GM13977 (cell line): ENCODE measurements around the gene TBC1D2.

Experiments
- DNase-seq: peaks from one replicate; pipeline ENCODE4 v3.0.0; 2012; ENCODE audit warnings: low spot score
- in situ Hi-C: fragments of 300-500 bp; cut with MboI; formaldehyde crosslinking; loops from one replicate; pipeline ENCODE4 v1.12.0; 2022; ENCODE audit warnings: low sequenced_read_pairs, low pct_unique_long_range_greater_than_20kb, mixed read lengths, inconsistent platforms; ENCODE audit not compliant: unreplicated experiment
- TF ChIP-seq, protein P1 (sequence below): IDR thresholded peaks from 2 replicates; pipeline ENCODE4 v1.5.1; 2012; ENCODE audit warnings: mild to moderate bottlenecking, control low read depth; ENCODE audit not compliant: insufficient read depth; ENCODE audit errors: extremely low read depth, missing control alignments

Gene TBC1D2

GRCh38 chr9:98220911-98221310, 34.5 kb downstream of the TBC1D2 start:
- in situ Hi-C loops: no loop called here

DNA sequence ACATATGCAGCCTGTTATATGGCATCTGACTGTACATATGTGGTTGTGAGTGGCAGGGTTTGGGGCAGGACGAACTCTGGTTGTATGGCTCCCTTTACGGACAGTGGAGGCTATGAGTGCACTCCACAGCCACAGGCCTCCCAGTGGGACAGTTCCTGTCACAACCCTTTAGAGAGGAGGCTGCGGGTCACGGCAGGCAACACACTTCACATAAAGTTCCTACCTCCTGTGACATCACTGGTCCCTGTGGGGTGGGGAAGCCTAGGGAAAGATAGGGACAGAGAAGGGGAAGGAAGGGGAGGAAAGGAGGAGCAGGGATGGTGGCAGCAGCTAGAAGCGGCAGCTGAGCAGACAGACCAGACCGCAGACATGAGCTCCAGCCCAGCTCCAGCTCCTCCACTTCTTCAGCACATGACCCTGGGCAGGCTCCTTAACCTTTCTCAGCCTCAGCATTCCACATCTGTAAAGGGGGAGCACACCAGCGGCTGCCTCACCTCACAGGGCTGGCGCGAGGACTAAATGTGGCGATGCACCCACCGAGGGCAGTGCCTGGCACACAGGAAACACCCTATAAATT, 35.6 kb downstream of the TBC1D2 start:
- in situ Hi-C loops: no loop called here
- TF ChIP-seq, protein P1, sequence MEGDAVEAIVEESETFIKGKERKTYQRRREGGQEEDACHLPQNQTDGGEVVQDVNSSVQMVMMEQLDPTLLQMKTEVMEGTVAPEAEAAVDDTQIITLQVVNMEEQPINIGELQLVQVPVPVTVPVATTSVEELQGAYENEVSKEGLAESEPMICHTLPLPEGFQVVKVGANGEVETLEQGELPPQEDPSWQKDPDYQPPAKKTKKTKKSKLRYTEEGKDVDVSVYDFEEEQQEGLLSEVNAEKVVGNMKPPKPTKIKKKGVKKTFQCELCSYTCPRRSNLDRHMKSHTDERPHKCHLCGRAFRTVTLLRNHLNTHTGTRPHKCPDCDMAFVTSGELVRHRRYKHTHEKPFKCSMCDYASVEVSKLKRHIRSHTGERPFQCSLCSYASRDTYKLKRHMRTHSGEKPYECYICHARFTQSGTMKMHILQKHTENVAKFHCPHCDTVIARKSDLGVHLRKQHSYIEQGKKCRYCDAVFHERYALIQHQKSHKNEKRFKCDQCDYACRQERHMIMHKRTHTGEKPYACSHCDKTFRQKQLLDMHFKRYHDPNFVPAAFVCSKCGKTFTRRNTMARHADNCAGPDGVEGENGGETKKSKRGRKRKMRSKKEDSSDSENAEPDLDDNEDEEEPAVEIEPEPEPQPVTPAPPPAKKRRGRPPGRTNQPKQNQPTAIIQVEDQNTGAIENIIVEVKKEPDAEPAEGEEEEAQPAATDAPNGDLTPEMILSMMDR: no peak
- DNase-seq: no peak

More at GRCh38 chr9:98220911-98221310, 34.5 kb downstream of the TBC1D2 start:
- TF ChIP-seq, protein P1: no peak
- DNase-seq: no peak

DNA sequence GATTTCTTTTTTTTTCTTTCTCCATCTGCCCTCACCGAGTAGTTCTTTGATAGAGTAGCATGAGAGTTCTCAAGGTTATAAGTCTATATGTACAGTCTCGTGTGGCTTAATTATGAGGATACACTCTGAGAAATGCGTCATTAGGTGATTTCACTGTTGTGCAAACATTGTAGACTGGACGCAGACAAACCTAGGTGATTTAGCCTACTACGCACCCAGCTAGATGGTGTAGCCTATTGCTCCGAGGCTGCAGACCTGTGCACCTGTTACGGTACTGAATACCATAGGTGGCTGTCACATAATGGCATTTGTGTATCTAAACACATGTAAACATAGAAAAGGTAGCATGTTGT, 36.1 kb downstream of the TBC1D2 start:
- no peak for DNase-seq
- in situ Hi-C loops: no loop called here
- TF ChIP-seq, protein P1: no peak

GRCh38 chr9:98218562-98219363, 36.7 kb downstream of the TBC1D2 start:
- in situ Hi-C loops: no loop called here
- TF ChIP-seq, protein P1: no peak
- DNase-seq: no peak

- no peak for DNase-seq
- TF ChIP-seq, protein P1: no peak
- in situ Hi-C loops: no loop called here
Observed at GRCh38 chr9:98217255-98217654, 38.2 kb downstream of the TBC1D2 start.

DNA sequence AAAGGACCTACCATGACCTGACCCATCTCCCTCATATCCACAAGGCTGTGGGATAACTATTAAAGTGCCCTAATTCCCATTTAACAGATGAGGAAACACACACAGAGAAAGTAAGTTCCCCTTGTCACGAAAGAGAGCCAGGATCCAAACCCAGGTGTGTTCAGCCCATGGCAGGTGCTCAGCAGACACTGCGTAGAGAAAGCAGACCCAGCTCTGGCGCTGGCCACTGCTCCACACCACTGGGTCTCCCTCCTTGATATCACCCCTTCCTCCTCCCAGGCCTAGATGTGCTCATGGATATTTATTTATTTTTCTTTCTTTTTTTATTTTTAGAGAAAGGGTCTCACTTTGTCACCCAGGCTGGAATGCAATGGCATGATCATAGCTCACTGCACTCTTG, 39.1 kb downstream of the TBC1D2 start:
- in situ Hi-C loops: no loop called here
- no peak for DNase-seq
- TF ChIP-seq, protein P1: no peak
